Measurements from ENCODE around the gene HSPA1L.

The HSPA1L gene

DNA sequence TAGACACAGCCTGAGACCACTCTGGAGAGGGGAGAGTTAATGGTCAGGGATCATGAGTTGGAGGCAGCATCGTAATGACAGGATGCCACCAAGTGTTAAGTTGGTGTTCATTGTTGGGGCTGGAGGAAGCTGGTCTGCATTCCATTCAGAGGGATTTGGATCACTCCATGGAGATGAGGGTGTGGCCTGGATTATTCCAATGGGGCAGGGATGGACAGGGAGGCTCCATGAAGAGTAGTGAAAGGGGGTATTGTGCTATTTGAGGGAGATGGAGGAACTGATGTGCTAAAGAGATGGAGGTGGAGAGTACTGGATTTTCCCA, 51.5 kb downstream of the HSPA1L start:
- DNase-seq = no peak

- DNase-seq = no peak
These were observed 52.0 kb downstream of the HSPA1L start for GRCh38 chr6:31762878-31763618.

DNA sequence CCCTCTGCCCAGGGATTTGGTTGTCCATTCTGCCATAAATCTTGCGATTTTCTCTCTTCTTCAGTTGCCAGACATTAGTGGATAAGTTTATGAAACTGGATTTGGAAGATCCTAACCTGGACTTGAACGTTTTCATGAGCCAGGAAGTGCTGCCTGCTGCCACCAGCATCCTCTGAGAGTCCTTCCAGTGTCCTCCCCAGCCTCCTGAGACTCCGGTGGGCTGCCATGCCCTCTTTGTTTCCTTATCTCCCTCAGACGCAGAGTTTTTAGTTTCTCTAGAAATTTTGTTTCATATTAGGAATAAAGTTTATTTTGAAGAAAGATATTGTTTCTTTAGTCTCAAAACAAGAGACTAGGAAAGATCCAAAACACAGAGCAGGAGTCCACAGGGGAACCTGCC, 52.7 kb downstream of the HSPA1L start, which contains the start of gene SAPCD1:
SAPCD1 (plus strand) TSS at position 301 of the 400 bp plus-strand sequence. CDS start 399 bp downstream, outside the sequence.
- DNase-seq = no peak

GRCh38 chr6:31761343-31761742, 53.7 kb downstream of the HSPA1L start:
- DNase-seq = no peak

- DNase-seq = no peak
These were observed 54.3 kb downstream of the HSPA1L start for GRCh38 chr6:31760790-31761189.

Measured in stimulated activated naive CD4-positive, alpha-beta T cell (primary cell).